NK-92 treated with Interleukin-12 subunit alpha and Interleukin-12 subunit beta, amount 100 ng/mL, for 24 hours (cell line): Measurements from ENCODE around the gene N4BP2.

ENCODE experiments used
- DNase-seq: peaks from one replicate; lab custom pipeline; 2025; lab: John Stamatoyannopoulos, UW

The N4BP2 gene

GRCh38 chr4:40192114-40193015 is 135.7 kb downstream of the N4BP2 start:
- DNase-seq = no peak

- DNase-seq = no peak
Measured at GRCh38 chr4:40193016-40193571, 136.4 kb downstream of the N4BP2 start.

GRCh38 chr4:40193578-40193977 is 136.9 kb downstream of the N4BP2 start:
- DNase-seq = no peak

- no peak for DNase-seq
Measured at GRCh38 chr4:40194602-40195161, 138.0 kb downstream of the N4BP2 start.

GRCh38 chr4:40195182-40196177 is 138.8 kb downstream of the N4BP2 start:
- DNase-seq = no peak

- DNase-seq = no peak
Measured at GRCh38 chr4:40196272-40196671, 139.6 kb downstream of the N4BP2 start.

- DNase-seq = peak; percentile 41
Measured at GRCh38 chr4:40196724-40197281, 140.2 kb downstream of the N4BP2 start, which contains the start of gene RHOH. RHOH (plus strand) TSS chr4:40197031; CDS start chr4:40243387, 46,356 bp downstream.

- DNase-seq = no peak
Measured at GRCh38 chr4:40197879-40198689, 141.4 kb downstream of the N4BP2 start.

- DNase-seq = no peak
Measured at GRCh38 chr4:40199179-40199670, 142.6 kb downstream of the N4BP2 start.

GRCh38 chr4:40199999-40200874 is 143.6 kb downstream of the N4BP2 start:
- DNase-seq = peak; percentile 70

- DNase-seq = no peak
Measured at GRCh38 chr4:40200875-40201801, 144.5 kb downstream of the N4BP2 start.

GRCh38 chr4:40201898-40202297 is 145.2 kb downstream of the N4BP2 start:
- no peak for DNase-seq

- DNase-seq = no peak
Measured at GRCh38 chr4:40202474-40202873, 145.8 kb downstream of the N4BP2 start.

- DNase-seq = no peak
Measured at GRCh38 chr4:40204507-40205258, 148.0 kb downstream of the N4BP2 start.

GRCh38 chr4:40205259-40206198 is 148.9 kb downstream of the N4BP2 start:
- DNase-seq = no peak

- no peak for DNase-seq
Measured at GRCh38 chr4:40206426-40206825, 149.8 kb downstream of the N4BP2 start.
